Endothelial cell (in vitro differentiated cells): ENCODE results near the gene THSD4. TPM values are rescaled to one million over a fixed set of nuclear protein-coding genes. Genes with fewer than 3 reads are reported as not detected.
"Not testable (repeated sequence)": the region's sequence is repeated elsewhere in the genome, so short reads cannot be mapped to it uniquely, and the experiment has no call there.

ENCODE experiments used
- DNase-seq: peaks from one replicate; pipeline ENCODE4 v3.0.0; 2021; ENCODE audit warnings: low spot score
- H3K27ac Mint-ChIP-seq: one replicate; pipeline ENCODE4 v1.8.0; 2021; ENCODE audit warnings: mixed read lengths, inconsistent platforms; ENCODE audit not compliant: unreplicated experiment
- H3K27me3 Mint-ChIP-seq: one replicate; pipeline ENCODE4 v1.8.0; 2021; ENCODE audit warnings: mild to moderate bottlenecking, moderate library complexity, mixed read lengths, inconsistent platforms; ENCODE audit not compliant: unreplicated experiment
- H3K36me3 Mint-ChIP-seq: one replicate; pipeline ENCODE4 v1.8.0; 2021; ENCODE audit warnings: mild to moderate bottlenecking, low read depth, mixed read lengths, inconsistent platforms; ENCODE audit not compliant: unreplicated experiment
- H3K4me1 Mint-ChIP-seq: one replicate; pipeline ENCODE4 v1.8.0; 2021; ENCODE audit warnings: mild to moderate bottlenecking, mixed read lengths, inconsistent platforms; ENCODE audit not compliant: unreplicated experiment
- H3K4me3 Mint-ChIP-seq: one replicate; pipeline ENCODE4 v1.8.0; 2021; ENCODE audit warnings: mild to moderate bottlenecking, mixed read lengths, inconsistent platforms; ENCODE audit not compliant: unreplicated experiment
- H3K9me3 Mint-ChIP-seq: one replicate; pipeline ENCODE4 v1.8.0; 2021; ENCODE audit warnings: mixed read lengths, inconsistent platforms; ENCODE audit not compliant: unreplicated experiment
- CTCF ChIP-seq: fragments of 200-600 bp; sonication (generic); IDR thresholded peaks from one replicate; pipeline ENCODE4 v1.5.0; 2021; ENCODE audit warnings: antibody characterized with exemption; ENCODE audit not compliant: unreplicated experiment
- total RNA-seq: library from RNA; stranded (reverse); fragmentation: NEBNext Ultra II Directional; extraction: Animal tissue kit (Norgen Biotek cat#: 25700); gene quantifications from one replicate; pipeline ENCODE4 v1.2.1, GENCODE V29; 2021; ENCODE audit not compliant: unreplicated experiment

The THSD4 gene
- total RNA-seq, 1 donor from 2014 or later: 0.92 TPM

- Mint-ChIP-seq H3K4me1 (no peaks in the 10 kb centered on the region), H3K27ac (no peak overlapping the region), H3K9me3 (no peaks in the 10 kb centered on the region), H3K27me3 (no peaks in the 10 kb centered on the region), H3K36me3 (no peaks in the 10 kb centered on the region), H3K4me3 (no peak overlapping the region)
- no peak for TF ChIP-seq CTCF
- DNase-seq: no peak
Measured at GRCh38 chr15:71312731-71313460, 197.6 kb downstream of the THSD4 start.

GRCh38 chr15:71313806-71314205 lies 198.5 kb downstream of the THSD4 start:
- Mint-ChIP-seq H3K9me3 (no peaks in the 10 kb centered on the region), H3K36me3 (no peaks in the 10 kb centered on the region), H3K4me1 (no peaks in the 10 kb centered on the region), H3K27me3 (no peaks in the 10 kb centered on the region), H3K4me3 (no peak overlapping the region), H3K27ac (no peak overlapping the region)
- DNase-seq: no peak
- TF ChIP-seq CTCF: no peak

- H3K36me3 Mint-ChIP-seq: no peaks in the 10 kb centered on the region
- H3K4me1 Mint-ChIP-seq: no peaks in the 10 kb centered on the region
- H3K9me3 Mint-ChIP-seq: no peaks in the 10 kb centered on the region
- no peak for TF ChIP-seq CTCF
- H3K27me3 Mint-ChIP-seq: no peaks in the 10 kb centered on the region
- H3K27ac Mint-ChIP-seq: no peak overlapping the region
- no peak overlapping the region for H3K4me3 Mint-ChIP-seq
- no peak for DNase-seq
Measured at GRCh38 chr15:71314956-71315537, 199.8 kb downstream of the THSD4 start.

DNA sequence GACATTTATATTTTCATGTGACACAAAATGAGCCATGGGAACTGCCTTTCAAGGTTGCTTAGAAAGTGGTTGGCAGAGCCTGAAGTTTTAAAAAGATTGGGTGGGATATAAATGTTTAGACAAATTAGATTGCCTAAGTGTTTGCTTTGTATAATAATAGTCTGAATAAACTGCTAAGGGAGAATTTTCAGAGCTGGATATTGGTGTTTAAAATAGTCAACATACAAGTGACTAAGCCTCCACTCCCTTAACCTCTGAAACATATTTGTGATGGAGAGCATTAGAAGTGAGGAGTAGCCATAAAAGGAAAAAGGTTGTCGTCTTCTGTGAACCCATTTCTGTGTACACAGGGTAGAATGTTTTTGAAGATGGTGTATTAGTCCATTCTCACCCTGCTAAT lies 201.6 kb downstream of the THSD4 start:
- H3K4me1 Mint-ChIP-seq: no peaks in the 10 kb centered on the region
- TF ChIP-seq CTCF: no peak
- H3K27me3 Mint-ChIP-seq: no peaks in the 10 kb centered on the region

GRCh38 chr15:71319424-71319823 lies 204.2 kb downstream of the THSD4 start:
- not testable (repeated sequence) for H3K4me1 Mint-ChIP-seq, DNase-seq, H3K27me3 Mint-ChIP-seq, H3K4me3 Mint-ChIP-seq, H3K9me3 Mint-ChIP-seq, H3K27ac Mint-ChIP-seq, H3K36me3 Mint-ChIP-seq

More for the DNA sequence above, 201.6 kb downstream of the THSD4 start:
- Mint-ChIP-seq H3K36me3 (no peaks in the 10 kb centered on the region), H3K4me3 (no peak overlapping the region), H3K27ac (no peak overlapping the region), H3K9me3 (no peaks in the 10 kb centered on the region)
- no peak for DNase-seq
